Measurements from ENCODE around the gene IP6K2.

Gene IP6K2

GRCh38 chr3:48656841-48657281 lies 60.2 kb downstream of the IP6K2 start:
- H3K27me3 ChIP-seq (ENCODE audit: control insufficient read depth, insufficient read depth, low read length), result no peaks in the 10 kb centered on the region
- H3K4me2 ChIP-seq (ENCODE audit: low read length), result peak overlapping the region; percentile 80
- no peaks in the 10 kb centered on the region for H3K36me3 ChIP-seq (ENCODE audit: control insufficient read depth, insufficient read depth, low read length)
- TF ChIP-seq CTCF (IDR thresholded peaks at IDR 0.05), result no peak
- no peak overlapping the region for H3K27ac ChIP-seq
- no peaks in the 10 kb centered on the region for H3K4me1 ChIP-seq
- H3K9ac ChIP-seq, result no peak overlapping the region
- no peaks in the 10 kb centered on the region for H3K9me3 ChIP-seq (ENCODE audit: control insufficient read depth, low read length)
- peak overlapping the region; percentile 46 for H2AFZ ChIP-seq
- peaks cover 5% of the 10 kb centered on the region for H3K79me2 ChIP-seq
- peak overlapping the region; percentile 50 for H3K4me3 ChIP-seq (ENCODE audit: low read depth, low read length)

GRCh38 chr3:48656061-48656840 lies 60.8 kb downstream of the IP6K2 start:
- peak; percentile 15 for TF ChIP-seq CTCF (IDR thresholded peaks at IDR 0.05)
- Histone ChIP-seq H3K9ac (no peak overlapping the region), H3K9me3 (ENCODE audit: control insufficient read depth, low read length) (no peaks in the 10 kb centered on the region), H3K27me3 (ENCODE audit: control insufficient read depth, insufficient read depth, low read length) (no peaks in the 10 kb centered on the region), H2AFZ (peak overlapping the region; percentile 46), H3K4me3 (ENCODE audit: low read depth, low read length) (peak overlapping the region; percentile 50), H3K79me2 (peaks cover 5% of the 10 kb centered on the region), H3K4me1 (no peaks in the 10 kb centered on the region), H3K27ac (no peak overlapping the region), H3K4me2 (ENCODE audit: low read length) (peak overlapping the region; percentile 80), H3K36me3 (ENCODE audit: control insufficient read depth, insufficient read depth, low read length) (no peaks in the 10 kb centered on the region)

- H3K79me2 ChIP-seq, result peaks cover 5% of the 10 kb centered on the region
- H3K4me2 ChIP-seq (ENCODE audit: low read length), result peak overlapping the region; percentile 80
- no peaks in the 10 kb centered on the region for H3K9me3 ChIP-seq (ENCODE audit: control insufficient read depth, low read length)
- H3K36me3 ChIP-seq (ENCODE audit: control insufficient read depth, insufficient read depth, low read length), result no peaks in the 10 kb centered on the region
- H3K27ac ChIP-seq, result no peak overlapping the region
- H3K4me1 ChIP-seq, result no peaks in the 10 kb centered on the region
- H2AFZ ChIP-seq, result no peak overlapping the region
- no peak for TF ChIP-seq CTCF (IDR thresholded peaks at IDR 0.05)
- H3K4me3 ChIP-seq (ENCODE audit: low read depth, low read length), result no peak overlapping the region
- no peak overlapping the region for H3K9ac ChIP-seq
- H3K27me3 ChIP-seq (ENCODE audit: control insufficient read depth, insufficient read depth, low read length), result no peaks in the 10 kb centered on the region
These were observed 61.4 kb downstream of the IP6K2 start for GRCh38 chr3:48655606-48656005.

- Histone ChIP-seq H3K27ac (no peak overlapping the region), H2AFZ (no peak overlapping the region), H3K4me1 (no peaks in the 10 kb centered on the region), H3K9me3 (ENCODE audit: control insufficient read depth, low read length) (no peaks in the 10 kb centered on the region), H3K79me2 (peaks cover 5% of the 10 kb centered on the region), H3K9ac (no peak overlapping the region), H3K4me2 (ENCODE audit: low read length) (no peak overlapping the region), H3K36me3 (ENCODE audit: control insufficient read depth, insufficient read depth, low read length) (no peaks in the 10 kb centered on the region), H3K4me3 (ENCODE audit: low read depth, low read length) (no peak overlapping the region), H3K27me3 (ENCODE audit: control insufficient read depth, insufficient read depth, low read length) (no peaks in the 10 kb centered on the region)
- TF ChIP-seq CTCF (IDR thresholded peaks at IDR 0.05), result no peak
These were observed 62.0 kb downstream of the IP6K2 start for GRCh38 chr3:48655063-48655462.

Data from parathyroid adenoma (tissue), 2 donors.